ENCODE data around the gene FIGN. TPM values are rescaled to one million over a fixed set of nuclear protein-coding genes. Genes with fewer than 3 reads are reported as not detected.

Gene FIGN
- total RNA-seq, 2 experiments from 2014 or later, result not detected

GRCh38 chr2:163593982-163594381 is 141.8 kb downstream of the FIGN start:
- Mint-ChIP-seq H3K4me3 (no peak overlapping the region), H3K36me3 (ENCODE audit: low read depth) (no peaks in the 10 kb centered on the region), H3K27ac (no peak overlapping the region), H3K9me3 (no peaks in the 10 kb centered on the region), H3K27me3 (no peaks in the 10 kb centered on the region), H3K4me1 (ENCODE audit: low read depth) (no peaks in the 10 kb centered on the region)
- ATAC-seq (no peak), DNase-seq (no peak)
- ChIA-PET CTCF (no interaction called here), POLR2A (no interaction called here)
- TF ChIP-seq, protein P1, sequence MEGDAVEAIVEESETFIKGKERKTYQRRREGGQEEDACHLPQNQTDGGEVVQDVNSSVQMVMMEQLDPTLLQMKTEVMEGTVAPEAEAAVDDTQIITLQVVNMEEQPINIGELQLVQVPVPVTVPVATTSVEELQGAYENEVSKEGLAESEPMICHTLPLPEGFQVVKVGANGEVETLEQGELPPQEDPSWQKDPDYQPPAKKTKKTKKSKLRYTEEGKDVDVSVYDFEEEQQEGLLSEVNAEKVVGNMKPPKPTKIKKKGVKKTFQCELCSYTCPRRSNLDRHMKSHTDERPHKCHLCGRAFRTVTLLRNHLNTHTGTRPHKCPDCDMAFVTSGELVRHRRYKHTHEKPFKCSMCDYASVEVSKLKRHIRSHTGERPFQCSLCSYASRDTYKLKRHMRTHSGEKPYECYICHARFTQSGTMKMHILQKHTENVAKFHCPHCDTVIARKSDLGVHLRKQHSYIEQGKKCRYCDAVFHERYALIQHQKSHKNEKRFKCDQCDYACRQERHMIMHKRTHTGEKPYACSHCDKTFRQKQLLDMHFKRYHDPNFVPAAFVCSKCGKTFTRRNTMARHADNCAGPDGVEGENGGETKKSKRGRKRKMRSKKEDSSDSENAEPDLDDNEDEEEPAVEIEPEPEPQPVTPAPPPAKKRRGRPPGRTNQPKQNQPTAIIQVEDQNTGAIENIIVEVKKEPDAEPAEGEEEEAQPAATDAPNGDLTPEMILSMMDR (IDR thresholded peaks at IDR 0.05), result no peak
- intact Hi-C loops (cut with micrococcal nuclease), result no loop called here

DNA sequence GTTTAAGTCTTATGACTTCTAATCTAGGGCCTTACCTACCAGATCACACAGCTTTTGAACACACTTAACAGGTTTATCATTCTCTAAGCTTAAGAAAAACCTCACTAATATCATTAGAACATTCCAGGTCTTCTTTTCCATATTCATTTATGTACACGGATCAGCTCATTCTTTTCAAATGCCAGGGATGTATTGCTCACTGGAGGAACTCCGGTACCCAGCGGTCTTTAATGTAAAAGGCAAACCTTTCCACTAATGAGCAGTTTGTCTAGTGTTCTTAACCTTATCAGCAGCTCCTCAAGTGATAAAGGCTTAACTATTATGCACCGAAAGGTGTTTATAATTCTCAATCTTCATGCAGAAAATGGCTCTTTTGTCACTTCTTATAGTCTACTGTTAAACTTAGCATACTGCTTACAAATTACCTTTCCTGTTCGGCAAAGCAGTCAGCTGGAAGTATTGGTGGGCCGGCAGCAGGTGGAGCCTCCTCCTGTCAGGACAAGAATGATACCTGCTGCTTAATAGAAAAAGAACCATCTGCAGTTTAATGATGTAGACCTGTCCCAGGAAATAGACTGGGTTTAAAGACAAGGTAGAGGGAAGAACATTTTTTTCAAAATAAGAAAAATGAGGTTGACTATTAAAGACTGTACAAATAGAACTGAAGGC is 142.7 kb downstream of the FIGN start:
- no peaks in the 10 kb centered on the region for H3K9me3 Mint-ChIP-seq

DNA sequence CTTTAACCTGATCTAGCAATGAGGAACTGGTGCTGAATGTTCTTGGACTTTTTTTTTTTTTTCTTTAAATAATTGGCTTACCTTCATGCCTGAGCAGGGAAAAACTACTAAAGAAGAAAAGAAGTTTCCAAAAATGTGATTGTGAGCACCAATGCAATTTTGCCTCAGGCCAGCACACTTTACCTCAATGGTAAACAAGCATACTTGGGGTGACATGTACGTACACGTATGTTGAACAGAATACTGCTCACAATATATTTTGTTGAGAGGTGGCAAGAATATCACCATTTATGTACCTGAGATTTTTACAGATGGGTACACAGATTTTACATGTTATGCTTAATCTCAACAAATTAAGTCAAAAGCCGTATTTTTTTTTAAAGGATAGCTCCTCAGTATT is 144.3 kb downstream of the FIGN start:
- no peaks in the 10 kb centered on the region for H3K4me1 Mint-ChIP-seq (ENCODE audit: low read depth)
- POLR2A ChIA-PET, result no interaction called here

More for the DNA sequence above, 142.7 kb downstream of the FIGN start:
- intact Hi-C loops (cut with micrococcal nuclease), result no loop called here
- H3K36me3 Mint-ChIP-seq (ENCODE audit: low read depth), result no peaks in the 10 kb centered on the region
- CTCF ChIA-PET, result no interaction called here
- no peak overlapping the region for H3K27ac Mint-ChIP-seq
- no peaks in the 10 kb centered on the region for H3K27me3 Mint-ChIP-seq
- no peak overlapping the region for H3K4me3 Mint-ChIP-seq
- DNase-seq (no peak), ATAC-seq (no peak)
- POLR2A ChIA-PET, result no interaction called here
- TF ChIP-seq, protein P1 (IDR thresholded peaks at IDR 0.05), result no peak
- H3K4me1 Mint-ChIP-seq (ENCODE audit: low read depth), result no peaks in the 10 kb centered on the region

GRCh38 chr2:163580757-163581156 is 155.1 kb downstream of the FIGN start:
- Mint-ChIP-seq H3K36me3 (ENCODE audit: low read depth) (no peaks in the 10 kb centered on the region), H3K4me3 (no peak overlapping the region), H3K27me3 (no peaks in the 10 kb centered on the region), H3K9me3 (peaks cover 1% of the 10 kb centered on the region), H3K27ac (no peak overlapping the region), H3K4me1 (ENCODE audit: low read depth) (no peaks in the 10 kb centered on the region)
- DNase-seq (no peak), ATAC-seq (no peak)
- ChIA-PET CTCF (no interaction called here), POLR2A (no interaction called here)
- intact Hi-C loops (cut with micrococcal nuclease), result no loop called here
- TF ChIP-seq, protein P1 (IDR thresholded peaks at IDR 0.05), result no peak

More for the DNA sequence above, 144.3 kb downstream of the FIGN start:
- Mint-ChIP-seq H3K36me3 (ENCODE audit: low read depth) (no peaks in the 10 kb centered on the region), H3K4me3 (no peak overlapping the region), H3K9me3 (no peaks in the 10 kb centered on the region), H3K27me3 (no peaks in the 10 kb centered on the region), H3K27ac (no peak overlapping the region)
- CTCF ChIA-PET, result no interaction called here
- TF ChIP-seq, protein P1 (IDR thresholded peaks at IDR 0.05), result no peak
- ATAC-seq (no peak), DNase-seq (no peak)
- intact Hi-C loops (cut with micrococcal nuclease), result no loop called here

- Mint-ChIP-seq H3K4me3 (no peak overlapping the region), H3K4me1 (ENCODE audit: low read depth) (no peaks in the 10 kb centered on the region), H3K9me3 (peaks cover 1% of the 10 kb centered on the region), H3K27ac (no peak overlapping the region), H3K27me3 (no peaks in the 10 kb centered on the region), H3K36me3 (ENCODE audit: low read depth) (no peaks in the 10 kb centered on the region)
- CTCF ChIA-PET, result no interaction called here
- no peak for DNase-seq
- ATAC-seq, result no peak
- intact Hi-C loops (cut with micrococcal nuclease), result no loop called here
- POLR2A ChIA-PET, result no interaction called here
- TF ChIP-seq, protein P1 (IDR thresholded peaks at IDR 0.05), result no peak
These were observed 161.5 kb downstream of the FIGN start for GRCh38 chr2:163574309-163574708.
